NCI-H748 (cell line): ENCODE data around the gene TMEM184B.

Source experiments
- DNase-seq: peaks from one replicate; lab custom pipeline; 2025; ENCODE audit not compliant: unreplicated experiment; lab: John Stamatoyannopoulos, UW

Gene TMEM184B

GRCh38 chr22:38308791-38309498 is 36.1 kb upstream of the TMEM184B start:
- DNase-seq, result no peak

- peak; percentile 53 for DNase-seq
Measured at GRCh38 chr22:38305471-38306448, 33.0 kb upstream of the TMEM184B start.

- no peak for DNase-seq
Measured at GRCh38 chr22:38304526-38304925, 31.7 kb upstream of the TMEM184B start.

- DNase-seq, result no peak
Measured at GRCh38 chr22:38303974-38304373, 31.2 kb upstream of the TMEM184B start.

GRCh38 chr22:38302906-38303305 is 30.1 kb upstream of the TMEM184B start:
- no peak for DNase-seq

GRCh38 chr22:38300946-38301345 is 28.1 kb upstream of the TMEM184B start:
- DNase-seq, result no peak

DNA sequence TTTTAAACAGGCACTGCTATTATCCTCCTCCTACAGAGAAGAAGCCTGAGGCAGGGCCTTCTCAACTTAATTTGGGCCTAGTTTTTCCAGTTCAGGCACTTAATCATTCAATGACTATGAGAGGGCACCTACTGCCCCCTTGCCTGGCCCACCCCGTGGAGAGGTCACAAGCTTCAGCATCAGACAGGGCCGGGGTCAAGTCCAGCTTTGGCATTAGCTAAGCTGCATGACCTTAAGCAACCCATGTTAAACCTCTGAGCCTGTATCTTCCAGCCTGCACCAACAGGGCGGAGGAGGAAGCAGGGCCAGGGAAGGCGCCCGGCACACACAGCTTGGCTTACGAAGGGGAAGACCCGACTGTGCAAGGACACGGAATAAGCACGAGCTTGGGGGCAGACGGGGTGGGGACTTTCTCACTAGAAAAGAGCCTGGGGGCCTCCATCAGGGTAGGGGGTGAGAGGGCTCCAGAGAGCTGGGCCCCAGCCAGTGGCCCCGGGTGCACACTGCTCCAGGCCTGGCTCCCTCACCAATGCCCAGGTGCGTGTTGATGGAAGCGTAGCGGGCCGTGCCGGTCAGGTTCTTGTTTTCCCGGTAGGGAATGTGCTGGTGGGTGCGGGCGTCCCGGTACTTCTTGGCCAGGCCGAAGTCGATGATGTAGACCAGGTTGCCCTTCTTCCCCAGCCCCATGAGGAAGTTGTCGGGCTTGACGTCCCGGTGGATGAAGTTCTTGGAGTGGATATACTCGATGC is 27.6 kb upstream of the TMEM184B start:
- no peak for DNase-seq

- no peak for DNase-seq
Measured at GRCh38 chr22:38299770-38300102, 26.9 kb upstream of the TMEM184B start.

DNA sequence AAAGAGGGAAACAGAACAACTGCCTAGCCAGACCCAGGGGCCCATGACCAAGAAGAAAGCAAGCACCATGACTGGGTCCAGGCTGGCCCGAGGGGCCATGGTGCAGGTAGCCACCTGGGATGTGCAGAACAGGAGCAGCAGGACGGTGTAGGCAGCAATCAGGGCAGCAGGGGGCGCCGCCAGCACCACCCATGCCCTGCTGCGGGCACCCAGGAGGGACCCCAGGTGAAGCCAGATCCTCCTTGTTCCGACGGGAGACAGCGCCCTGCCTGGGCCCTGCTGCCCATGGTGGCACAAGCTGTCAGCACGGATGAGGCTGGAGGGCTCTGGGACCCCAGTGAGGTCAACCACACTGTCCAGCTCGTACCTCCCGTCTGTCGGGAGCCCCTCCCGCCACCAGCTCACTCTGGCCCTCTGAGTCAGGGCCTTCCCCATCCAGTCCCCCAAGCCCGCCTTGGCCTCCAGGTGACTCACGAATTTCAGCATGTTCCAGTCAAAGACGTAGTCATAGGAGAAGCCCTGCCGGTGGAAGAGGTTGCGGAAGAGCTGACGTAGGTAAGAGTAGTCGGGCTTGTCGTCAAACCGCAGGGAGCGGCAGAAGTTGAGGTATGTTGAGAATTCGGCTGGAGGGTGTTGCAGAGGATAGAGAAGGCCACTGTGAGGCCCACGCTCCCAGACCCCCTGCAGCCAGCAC is 25.6 kb upstream of the TMEM184B start:
- DNase-seq, result no peak

DNA sequence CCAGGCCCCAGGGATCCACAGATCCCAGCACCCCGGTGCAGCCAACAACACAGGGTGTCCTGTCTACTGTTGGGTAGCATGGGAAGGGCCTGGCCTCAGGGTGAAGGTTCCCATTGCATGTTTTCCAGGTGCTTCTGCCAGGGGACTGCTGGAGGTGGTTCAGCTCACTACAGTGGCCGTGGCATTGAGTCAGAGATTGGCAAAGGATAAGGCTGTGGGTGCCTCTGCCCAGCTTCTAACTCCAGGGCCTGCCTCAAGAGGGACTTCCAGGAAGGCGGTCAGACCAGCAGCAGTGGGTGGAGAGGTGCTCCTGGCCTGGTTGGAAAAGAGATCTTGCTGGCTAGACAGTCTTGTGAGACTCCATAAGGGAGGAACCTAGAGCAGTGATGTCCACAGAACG is 23.6 kb upstream of the TMEM184B start:
- no peak for DNase-seq

DNA sequence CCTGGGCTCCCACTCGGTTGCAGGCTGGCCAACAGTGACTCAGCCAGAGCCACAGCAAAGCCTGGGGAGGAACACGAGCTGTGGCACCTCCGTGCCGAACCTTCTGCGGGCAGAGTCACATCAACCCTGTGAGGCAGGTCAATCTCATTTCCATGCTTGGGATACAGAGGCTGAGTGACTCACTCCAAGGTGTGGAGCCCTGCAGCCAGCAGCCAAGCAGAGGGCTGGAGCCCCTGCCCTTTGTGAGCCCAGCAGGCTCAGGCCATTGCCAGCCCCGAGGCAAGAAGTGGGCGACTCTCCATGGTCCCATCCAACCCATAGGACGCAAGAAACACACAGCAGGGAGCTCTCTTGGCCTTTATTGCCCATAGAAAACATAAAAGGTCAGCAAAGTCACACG is 23.1 kb upstream of the TMEM184B start:
- DNase-seq, result no peak

GRCh38 chr22:38295339-38295738 is 22.5 kb upstream of the TMEM184B start:
- no peak for DNase-seq

- no peak for DNase-seq
Measured at GRCh38 chr22:38294193-38294592, 21.4 kb upstream of the TMEM184B start.

DNA sequence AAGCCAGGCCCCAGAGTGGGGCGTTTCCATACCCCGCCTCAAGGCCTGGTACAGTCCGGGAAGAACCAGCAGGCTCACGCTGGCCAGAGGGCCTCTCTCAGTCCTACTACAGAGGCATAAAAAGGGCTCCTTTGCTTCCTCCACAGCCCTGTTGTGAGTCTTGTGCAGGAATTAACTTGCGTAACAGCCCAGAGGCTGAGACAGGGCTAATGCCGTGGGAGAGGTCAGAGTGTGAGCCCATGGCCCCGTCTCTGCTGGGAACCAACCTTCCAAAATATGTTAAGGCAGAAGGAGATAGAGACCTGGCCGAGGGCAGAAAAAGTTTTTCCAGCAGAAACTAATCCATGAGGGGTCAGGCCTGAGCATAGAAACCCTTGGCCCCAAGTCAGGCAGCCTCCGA is 19.9 kb upstream of the TMEM184B start:
- no peak for DNase-seq

DNA sequence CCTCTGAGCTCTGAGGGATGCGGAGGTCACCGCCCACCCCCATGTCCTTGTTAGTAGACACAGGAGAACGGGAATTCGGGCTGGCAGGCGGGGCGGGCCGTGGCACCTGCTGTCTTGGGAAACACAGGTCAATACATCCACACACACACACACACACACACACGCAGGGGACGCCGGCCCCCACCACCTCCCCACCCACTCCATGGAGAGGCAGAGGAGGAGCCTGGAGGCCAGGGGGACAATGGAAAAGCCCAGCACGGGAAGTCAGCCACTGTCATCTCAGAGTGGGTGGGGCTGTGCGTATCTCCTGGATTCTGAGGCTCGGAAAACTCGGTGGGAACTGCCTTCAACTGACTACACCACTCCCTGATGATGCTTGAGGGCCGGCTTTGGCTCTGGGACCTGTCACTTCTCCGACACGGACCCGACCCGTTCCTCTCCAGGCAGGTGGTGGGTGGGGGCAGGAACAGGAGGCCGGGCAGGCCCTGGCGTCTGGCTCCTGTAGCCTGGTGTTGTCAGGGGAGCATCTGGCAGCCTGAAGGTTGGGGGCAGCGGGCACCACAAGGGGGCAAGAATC is 18.5 kb upstream of the TMEM184B start:
- DNase-seq, result no peak

GRCh38 chr22:38290347-38290746 is 17.5 kb upstream of the TMEM184B start:
- no peak for DNase-seq

DNA sequence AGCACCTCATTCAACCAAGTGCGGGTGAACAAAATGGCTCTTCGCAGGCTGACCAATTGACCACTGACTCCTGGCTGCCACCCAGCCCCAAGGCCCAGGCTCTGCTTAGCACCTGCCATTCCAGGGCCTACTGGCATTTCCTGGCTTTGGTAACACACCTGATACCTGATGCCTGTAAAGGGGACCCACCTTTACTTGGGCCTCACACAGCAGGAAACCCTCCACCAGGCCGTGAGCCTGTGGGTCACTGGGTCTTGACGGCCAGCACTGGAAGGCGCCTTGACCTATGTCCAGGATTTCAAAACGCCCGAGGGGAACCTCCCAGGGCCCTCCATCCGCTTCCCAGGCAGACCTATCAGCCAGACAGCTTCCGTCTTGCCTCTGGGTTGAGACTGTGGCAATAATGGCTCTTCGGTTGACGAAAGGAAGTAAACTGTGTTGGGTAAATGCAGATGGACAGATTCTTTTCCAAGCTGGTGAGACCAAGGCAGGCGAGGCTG is 16.8 kb upstream of the TMEM184B start:
- DNase-seq, result no peak

GRCh38 chr22:38286915-38287669 is 14.3 kb upstream of the TMEM184B start:
- no peak for DNase-seq

DNA sequence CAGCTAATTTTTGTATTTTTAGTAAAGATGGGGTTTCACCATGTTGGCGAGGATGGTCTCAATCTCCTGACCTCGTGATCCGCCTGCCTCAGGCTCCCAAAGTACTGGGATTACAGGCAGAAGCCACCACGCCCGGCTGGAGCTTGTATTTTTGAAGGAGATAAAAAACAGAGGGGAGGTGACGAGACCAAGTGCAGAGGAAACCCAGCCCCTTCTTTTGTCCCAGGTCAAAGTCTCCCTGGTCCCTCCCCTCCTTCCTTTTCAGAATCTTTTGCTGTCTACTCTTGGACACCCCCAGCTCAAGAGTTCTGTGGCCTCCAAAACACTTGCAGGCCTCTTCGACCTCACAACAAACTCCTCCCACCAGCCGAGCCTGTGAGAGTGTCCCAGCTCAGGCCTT is 12.2 kb upstream of the TMEM184B start:
- no peak for DNase-seq

- no peak for DNase-seq
Measured at GRCh38 chr22:38284042-38284402, 11.2 kb upstream of the TMEM184B start.
